GM19372 (cell line): ENCODE data around the gene DKKL1.

Experiments
- ATAC-seq: cut with Tn5 transposase; IDR thresholded peaks from one replicate; pipeline ENCODE4 v1.9.1; 2021; ENCODE audit warnings: mild to moderate bottlenecking, low read depth, moderate library complexity; ENCODE audit not compliant: unreplicated experiment

The DKKL1 gene

GRCh38 chr19:49418511-49418910 is 54.8 kb downstream of the DKKL1 start:
- ATAC-seq: no peak

- no peak for ATAC-seq
Measured at GRCh38 chr19:49419173-49419572, 55.5 kb downstream of the DKKL1 start.

DNA sequence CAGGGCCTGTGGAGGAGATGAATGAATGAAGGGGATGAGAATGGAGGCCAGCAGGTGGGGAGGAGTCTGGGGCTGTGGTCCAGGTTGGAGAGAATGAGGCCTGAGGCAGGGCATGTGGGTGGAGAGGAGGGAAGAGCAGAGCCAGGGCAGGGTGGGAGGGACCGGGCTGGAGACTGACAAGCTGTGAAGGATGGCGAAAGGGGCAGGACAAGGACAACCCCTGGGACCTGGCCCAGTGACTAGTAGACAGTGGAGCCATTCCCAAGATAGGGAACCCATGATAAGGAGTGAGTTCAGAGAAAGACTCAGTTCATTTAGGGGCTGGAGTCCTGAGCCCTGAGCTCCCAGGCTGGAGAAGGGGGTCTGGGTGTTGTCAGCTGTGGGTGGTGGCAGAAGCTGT is 56.5 kb downstream of the DKKL1 start:
- no peak for ATAC-seq

DNA sequence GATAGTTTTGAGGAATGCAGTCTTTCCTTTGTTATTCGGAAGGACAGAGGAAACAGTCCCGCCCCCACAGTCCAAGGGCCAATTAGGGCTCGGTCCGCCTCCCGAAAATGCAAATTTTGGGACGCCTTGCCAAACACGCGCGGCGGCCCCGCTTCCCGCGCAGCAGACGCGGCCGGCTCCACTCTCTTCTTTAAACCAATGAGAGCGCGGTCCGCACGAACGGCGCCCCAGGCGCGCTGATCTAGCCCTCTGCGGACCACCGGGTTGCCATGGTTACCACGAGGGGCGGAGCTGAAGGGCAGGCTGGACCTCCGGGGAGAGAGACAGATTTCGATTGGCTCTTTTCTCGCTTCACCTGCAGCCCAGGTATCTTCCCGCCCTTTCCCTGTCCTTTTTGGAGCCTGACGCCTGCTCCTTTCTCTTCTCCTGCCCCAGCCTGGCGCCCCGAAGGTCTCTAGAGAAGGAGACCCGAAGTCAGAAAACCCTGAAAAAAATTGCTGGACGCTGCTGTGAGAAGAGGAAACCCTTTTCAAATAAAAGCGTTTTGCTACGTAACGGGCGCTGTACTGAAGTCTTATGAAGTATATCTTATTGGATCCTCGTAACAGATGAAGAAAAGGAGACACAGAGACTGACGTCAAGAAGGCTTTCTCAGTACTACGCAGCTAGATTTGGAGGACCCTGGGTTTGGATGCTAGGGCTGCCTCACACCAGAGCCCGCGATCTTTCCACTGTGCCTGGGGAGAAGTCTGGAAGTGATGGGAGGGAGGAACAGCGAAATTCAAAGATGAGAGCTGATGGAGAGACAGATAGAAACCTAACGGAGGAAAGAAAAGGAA is 57.6 kb downstream of the DKKL1 start:
- no peak for ATAC-seq

DNA sequence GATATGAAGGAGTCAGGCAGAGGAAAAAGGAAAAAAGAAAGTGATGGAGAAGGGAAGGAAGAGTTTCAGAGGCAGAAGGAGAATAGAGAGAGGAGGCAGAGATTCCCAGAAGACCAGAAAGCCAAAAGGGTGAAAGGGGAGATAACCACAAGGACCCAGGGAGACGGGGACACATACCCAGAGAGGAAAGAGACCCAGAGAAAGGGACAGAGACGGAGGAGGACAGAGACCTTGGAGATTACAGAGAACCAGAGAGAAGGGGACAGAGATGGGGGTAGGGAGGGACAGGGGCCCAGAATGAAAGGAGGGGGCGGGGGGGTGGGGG is 58.2 kb downstream of the DKKL1 start:
- no peak for ATAC-seq

DNA sequence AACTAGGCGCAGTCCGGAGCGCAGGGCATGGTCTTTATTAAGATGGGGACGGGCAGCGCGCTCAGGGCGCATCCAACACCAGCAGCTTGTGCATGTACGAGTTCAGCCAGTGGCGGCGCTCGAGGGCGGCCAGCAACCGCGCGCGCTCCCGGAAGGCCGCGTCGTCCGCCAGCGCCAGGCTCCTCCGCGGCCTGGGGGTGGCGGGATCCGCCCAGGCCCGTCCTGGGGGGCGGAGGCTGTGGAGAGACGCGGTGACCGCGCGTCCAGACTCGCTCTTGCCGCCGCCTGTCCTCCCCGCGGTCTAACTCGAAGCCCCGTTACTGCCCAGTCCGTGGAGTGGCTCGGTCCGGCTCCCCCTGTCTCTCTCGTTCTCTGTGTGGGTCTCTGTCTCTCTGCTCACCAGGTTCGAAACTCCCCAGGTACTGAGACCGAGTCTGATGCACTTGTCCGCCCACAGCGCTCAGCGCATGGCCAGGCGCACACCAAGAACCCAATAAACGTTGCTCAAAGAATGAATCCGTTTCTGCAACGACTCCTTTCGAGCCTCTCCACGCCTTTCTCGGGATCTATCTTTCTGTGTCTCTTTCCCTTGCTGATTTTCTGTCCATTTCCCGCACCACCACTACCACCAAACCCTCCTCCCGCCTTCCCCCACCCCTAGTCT is 58.9 kb downstream of the DKKL1 start:
- no peak for ATAC-seq

DNA sequence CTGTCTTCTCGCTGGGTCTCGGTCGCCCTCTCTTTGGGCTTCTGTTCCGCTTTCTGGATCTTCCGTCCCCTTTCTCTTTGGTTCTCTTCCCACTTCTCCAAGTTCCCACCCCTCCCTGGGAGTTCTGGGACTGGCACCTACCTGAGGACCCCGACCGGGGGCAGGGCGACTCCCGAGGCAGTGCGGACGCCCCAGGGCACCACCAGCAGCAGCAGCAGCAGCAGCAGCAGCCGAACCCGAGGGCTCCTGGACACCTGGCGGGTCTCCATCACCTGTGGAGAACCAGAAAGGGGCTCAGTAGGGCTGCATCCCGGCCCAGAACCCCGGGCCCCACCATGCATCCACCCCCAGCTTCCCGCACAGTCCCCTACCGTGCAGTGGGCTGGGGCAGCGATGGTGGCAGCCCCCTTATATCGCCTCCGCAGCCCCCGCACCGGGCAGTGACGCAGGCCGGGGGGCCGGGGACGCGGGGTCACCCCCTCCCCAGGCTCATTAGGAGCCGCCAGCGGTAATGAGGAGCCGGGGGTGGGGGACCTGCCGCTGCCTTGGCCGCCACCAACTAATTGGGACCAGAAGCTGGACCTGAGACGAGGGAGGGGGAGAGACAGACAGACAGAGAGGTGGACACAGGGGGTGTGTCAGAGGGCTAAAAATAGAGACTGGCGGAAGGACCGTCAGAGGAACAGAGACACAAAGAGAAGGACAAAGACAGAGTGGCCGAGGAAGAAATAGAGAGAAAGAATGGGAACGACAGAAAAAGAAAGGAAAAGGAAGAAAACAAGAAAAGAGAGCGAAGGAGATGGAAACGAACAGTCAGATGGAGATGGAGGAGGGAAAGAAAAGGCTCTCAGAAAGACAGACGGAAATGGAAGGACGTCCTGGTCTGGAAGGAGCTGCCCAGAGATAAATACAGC is 59.7 kb downstream of the DKKL1 start, which contains the start of gene PTH2:
TSS of gene PTH2 (minus strand) at position 371 of the 914 bp plus-strand sequence. CDS start at position 269, 102 bp downstream.
- no peak for ATAC-seq

DNA sequence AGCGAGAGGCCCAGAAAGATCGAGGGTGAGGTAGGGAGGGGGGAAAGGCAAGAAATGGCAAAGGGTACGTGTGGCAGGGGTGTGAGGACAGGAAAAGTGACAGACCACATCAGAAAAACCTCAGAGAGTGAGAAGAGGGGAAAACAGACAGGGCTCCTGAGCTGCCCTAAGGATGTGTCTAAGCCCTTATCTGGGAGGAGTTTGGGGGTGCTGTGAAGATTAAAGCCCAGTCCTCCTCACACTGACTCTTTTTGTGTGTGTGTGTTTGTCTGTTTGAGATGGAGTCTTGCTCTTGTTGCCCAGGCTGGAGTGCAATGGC is 60.3 kb downstream of the DKKL1 start:
- ATAC-seq: no peak
